H1 (cell line): ENCODE measurements around the gene SLMAP.

ENCODE experiments used
- CTCF ChIP-seq, 3 experiments: IDR thresholded peaks; 1 replicate in 2 of 3; 2 replicates in 1 of 3; pipeline versions ENCODE4 v1.5.1 to v1.6.1; 2011; ENCODE audit warnings: low read length in 3 of 3, mild to moderate bottlenecking in 3 of 3, inconsistent platforms in 2 of 3, low read depth in 1 of 3, moderate library complexity in 1 of 3; ENCODE audit not compliant: insufficient read depth in 1 of 3; ENCODE audit errors: control extremely low read depth in 1 of 3
- FOSL1 ChIP-seq: IDR thresholded peaks from 2 replicates; pipeline ENCODE4 v1.6.1; 2011; ENCODE audit warnings: mild to moderate bottlenecking, low read depth, low read length, moderate library complexity; ENCODE audit not compliant: insufficient read depth
- JUND ChIP-seq: IDR thresholded peaks from 2 replicates; pipeline ENCODE4 v1.6.1; 2011; ENCODE audit warnings: mild to moderate bottlenecking, improper control_type of control experiment, low read length
- POLR2A ChIP-seq, 2 experiments: IDR thresholded peaks; 1 replicate in 1 of 2; 2 replicates in 1 of 2; pipeline ENCODE4 v1.6.1; 2011; ENCODE audit warnings: low read depth in 2 of 2, low read length in 2 of 2, mild to moderate bottlenecking in 2 of 2; ENCODE audit errors: control extremely low read depth in 1 of 2
- SRF ChIP-seq: IDR thresholded peaks from 2 replicates; pipeline ENCODE4 v1.6.1; 2011; ENCODE audit warnings: mild to moderate bottlenecking, low read depth, low read length, moderate library complexity

GRCh38 chr3:57872606-57873005 lies 116.5 kb downstream of the SLMAP start:
- no peak for TF ChIP-seq CTCF (IDR thresholded peaks at IDR 0.05; ENCODE audit: control extremely low read depth in 1 of 3, insufficient read depth in 1 of 3, low read depth in 1 of 3, low read length in 3 of 3)
- TF ChIP-seq FOSL1: no peak
- no peak for TF ChIP-seq JUND
- TF ChIP-seq SRF: no peak
- TF ChIP-seq POLR2A (IDR thresholded peaks at IDR 0.05; ENCODE audit: control extremely low read depth in 1 of 2, low read depth in 2 of 2, low read length in 2 of 2): no peak
